GM12872 (cell line): ENCODE measurements around the gene THUMPD2.

Experiments used
- TF ChIP-seq, protein P1 (sequence below): IDR thresholded peaks from 3 replicates; pipeline ENCODE4 v1.5.1; 2011; ENCODE audit warnings: low read depth, mild to moderate bottlenecking, low read length, moderate library complexity; ENCODE audit not compliant: insufficient read depth

THUMPD2 gene

DNA sequence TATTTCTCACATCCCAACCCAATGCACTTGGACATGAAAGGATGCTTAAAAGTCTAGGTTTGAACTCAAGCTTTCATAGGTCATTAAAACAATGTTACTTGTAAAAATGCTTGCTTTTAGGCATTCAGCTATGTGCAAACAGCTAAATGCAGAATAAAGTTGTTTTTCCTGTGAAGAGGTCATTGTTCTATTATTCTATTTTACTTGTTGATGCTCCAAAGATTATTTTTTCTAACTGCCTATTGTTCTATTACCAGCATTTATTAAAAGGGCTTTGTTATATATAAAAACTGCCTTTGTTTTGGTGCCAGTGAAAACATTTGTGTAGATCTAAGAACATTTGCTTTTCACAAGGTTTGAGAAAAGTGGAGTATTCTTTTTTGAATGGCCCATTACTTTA, 64.0 kb downstream of the THUMPD2 start:
- TF ChIP-seq, protein P1, sequence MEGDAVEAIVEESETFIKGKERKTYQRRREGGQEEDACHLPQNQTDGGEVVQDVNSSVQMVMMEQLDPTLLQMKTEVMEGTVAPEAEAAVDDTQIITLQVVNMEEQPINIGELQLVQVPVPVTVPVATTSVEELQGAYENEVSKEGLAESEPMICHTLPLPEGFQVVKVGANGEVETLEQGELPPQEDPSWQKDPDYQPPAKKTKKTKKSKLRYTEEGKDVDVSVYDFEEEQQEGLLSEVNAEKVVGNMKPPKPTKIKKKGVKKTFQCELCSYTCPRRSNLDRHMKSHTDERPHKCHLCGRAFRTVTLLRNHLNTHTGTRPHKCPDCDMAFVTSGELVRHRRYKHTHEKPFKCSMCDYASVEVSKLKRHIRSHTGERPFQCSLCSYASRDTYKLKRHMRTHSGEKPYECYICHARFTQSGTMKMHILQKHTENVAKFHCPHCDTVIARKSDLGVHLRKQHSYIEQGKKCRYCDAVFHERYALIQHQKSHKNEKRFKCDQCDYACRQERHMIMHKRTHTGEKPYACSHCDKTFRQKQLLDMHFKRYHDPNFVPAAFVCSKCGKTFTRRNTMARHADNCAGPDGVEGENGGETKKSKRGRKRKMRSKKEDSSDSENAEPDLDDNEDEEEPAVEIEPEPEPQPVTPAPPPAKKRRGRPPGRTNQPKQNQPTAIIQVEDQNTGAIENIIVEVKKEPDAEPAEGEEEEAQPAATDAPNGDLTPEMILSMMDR, result no peak

DNA sequence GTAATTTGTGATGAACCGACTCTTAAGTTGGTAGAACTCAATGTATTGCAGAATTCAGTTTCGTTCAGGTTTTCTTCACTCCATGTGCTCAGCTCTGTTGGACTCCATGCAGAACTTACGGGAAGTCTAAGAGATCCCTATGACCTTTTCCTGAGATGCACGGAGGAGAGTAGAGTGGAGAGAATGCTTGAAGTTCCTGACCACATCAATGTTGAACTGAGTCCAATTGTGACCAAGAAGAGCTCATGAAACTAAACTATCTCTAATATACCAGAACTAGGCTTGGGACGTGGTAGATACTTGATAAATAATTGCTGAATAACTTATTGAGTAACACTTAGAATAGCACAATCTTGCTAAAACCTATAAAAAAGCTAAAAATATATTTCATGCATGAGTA, 66.1 kb downstream of the THUMPD2 start:
- TF ChIP-seq, protein P1, result no peak

DNA sequence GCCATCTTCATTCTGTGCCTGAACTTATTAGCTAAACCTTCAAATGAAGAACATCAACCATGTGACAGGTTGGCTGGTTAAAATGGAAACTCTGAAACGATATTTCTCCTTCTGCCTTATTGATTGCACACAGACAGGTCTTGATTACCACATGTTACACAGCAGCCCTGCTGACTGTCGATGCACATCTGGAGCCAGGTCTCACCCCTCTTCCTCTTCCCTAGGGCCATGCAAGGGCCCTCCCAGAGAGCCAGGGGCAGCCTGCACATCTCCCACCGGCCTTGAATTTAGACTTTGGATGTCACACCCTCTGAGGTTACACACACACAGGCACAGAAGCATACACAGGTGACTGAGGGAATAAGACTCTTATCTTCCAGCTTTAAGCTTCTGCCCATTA, 68.3 kb downstream of the THUMPD2 start:
- TF ChIP-seq, protein P1, result no peak

DNA sequence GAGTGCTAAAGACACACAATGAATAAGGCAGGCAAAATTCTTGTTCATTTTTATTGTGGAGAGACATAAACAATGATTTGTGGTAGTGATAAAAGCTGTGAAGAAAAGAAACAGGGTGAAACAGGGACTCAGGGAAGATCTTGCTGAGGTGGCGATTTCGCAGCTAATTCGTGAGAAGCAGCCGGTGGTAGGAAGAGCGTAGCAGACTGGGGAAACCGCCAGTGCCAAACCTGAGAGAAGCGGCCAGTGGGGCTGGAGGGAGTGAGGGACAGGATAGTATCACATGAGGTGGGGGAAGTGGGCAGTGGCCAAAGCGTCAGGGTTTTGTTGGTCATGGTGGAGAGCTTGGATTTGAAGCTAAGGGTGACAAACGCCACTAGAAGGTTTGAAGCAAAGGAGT, 71.1 kb downstream of the THUMPD2 start:
- TF ChIP-seq, protein P1, result no peak

DNA sequence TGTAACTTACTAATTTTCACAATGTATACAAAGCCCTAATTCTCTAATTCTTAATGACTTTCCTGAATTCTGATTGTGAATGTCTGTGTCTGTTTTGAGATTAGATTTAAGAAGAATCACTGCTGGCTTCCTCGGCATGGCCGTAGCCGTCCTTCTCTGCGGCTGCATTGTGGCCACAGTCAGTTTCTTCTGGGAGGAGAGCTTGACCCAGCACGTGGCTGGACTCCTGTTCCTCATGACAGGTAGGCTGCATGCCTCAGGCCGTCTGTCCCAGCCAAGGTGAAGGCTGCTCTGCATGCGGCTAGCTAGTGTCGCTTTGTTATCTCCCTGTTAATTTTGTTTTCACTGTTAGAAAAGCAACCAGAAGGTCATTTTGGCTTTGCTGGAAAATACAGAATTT, 72.1 kb downstream of the THUMPD2 start:
- TF ChIP-seq, protein P1, result no peak

DNA sequence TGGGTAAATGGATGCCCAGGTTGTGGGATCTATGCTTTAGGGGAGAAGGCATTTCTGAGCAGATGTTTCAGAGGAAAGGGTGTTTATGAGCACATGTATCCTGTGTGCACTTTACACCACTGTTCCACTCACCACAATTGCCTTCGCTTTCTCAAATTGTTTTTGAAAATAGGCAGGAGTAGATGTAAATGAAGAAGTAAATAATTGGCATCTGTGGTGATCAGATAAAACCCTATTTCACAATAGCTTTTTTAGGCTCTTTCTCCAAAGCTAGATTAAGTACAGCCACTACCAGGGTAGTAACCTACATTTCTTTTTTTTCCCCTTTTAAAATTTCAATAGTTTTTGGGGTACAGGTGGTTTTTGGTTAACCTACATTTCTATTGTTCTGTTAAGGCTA, 72.7 kb downstream of the THUMPD2 start:
- TF ChIP-seq, protein P1, result no peak

DNA sequence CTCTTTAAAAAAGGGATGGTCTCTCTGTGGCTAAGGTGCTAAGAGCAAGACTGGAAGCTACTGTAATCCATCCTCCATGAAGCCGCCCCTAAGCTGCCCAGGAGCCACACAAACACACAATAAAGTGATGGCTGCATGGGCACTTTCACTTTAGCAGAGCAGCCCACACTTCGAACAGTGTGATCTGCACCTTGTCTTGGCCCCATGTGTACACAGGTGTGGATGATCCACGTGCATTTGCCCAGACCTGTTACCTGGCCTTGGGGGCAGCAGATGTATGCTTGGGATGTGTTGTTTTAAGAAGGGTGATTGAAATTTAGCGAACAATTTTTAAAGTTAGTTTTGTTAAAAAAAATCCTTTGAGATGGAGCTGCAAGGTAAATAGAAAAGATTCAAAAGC, 73.4 kb downstream of the THUMPD2 start:
- TF ChIP-seq, protein P1, result no peak

DNA sequence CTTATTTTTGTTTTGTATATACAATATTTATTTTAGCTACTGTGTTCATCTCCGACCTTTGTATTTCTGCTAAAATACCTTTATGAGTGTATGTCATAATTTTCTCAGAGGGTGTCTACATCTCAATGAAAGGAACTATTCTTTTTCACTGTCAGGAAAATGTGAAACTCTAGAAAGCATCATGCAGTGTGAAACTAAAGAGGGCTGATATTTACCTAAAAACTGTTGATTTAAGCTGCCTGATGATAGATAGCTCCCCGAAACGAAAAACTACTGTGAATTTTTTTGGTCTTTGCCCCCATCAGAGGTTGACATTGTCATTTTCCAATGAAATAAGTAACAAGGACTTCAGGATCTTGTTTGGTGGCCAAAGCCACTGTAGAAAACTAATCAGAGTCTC, 74.5 kb downstream of the THUMPD2 start:
- TF ChIP-seq, protein P1, result no peak
